GM20431 (cell line): Measurements from ENCODE around the gene RFX3.
"Not testable (repeated sequence)": the region's sequence is repeated elsewhere in the genome, so short reads cannot be mapped to it uniquely, and the experiment has no call there.

ENCODE experiments used
- in situ Hi-C: fragments of 300-500 bp; cut with MseI, MboI; formaldehyde crosslinking; loops from one replicate; pipeline ENCODE4 v1.15.0; 2020; ENCODE audit warnings: low sequenced_read_pairs; ENCODE audit not compliant: unreplicated experiment

RFX3 gene

DNA sequence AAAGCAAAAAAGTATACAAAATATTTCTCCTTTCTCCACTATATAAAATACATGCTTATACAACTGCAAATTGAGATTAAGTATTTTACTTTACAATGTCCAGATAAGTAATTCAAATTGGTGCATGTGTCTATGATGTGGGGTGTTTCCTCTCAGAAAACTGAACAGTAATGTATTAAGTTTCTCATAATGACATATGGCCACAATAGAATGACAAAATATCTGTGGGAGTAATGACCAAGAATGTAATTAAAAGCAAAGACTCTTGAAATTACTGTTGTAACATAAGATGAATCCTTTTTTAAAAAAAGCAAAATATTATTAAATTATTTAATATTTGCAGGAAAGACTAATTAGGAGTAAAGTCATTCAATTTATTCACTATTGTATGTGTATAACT lies 155.1 kb downstream of the RFX3 start:
- in situ Hi-C loops, result no loop called here

GRCh38 chr9:3367185-3367584 lies 158.6 kb downstream of the RFX3 start:
- in situ Hi-C loops, result no loop called here

DNA sequence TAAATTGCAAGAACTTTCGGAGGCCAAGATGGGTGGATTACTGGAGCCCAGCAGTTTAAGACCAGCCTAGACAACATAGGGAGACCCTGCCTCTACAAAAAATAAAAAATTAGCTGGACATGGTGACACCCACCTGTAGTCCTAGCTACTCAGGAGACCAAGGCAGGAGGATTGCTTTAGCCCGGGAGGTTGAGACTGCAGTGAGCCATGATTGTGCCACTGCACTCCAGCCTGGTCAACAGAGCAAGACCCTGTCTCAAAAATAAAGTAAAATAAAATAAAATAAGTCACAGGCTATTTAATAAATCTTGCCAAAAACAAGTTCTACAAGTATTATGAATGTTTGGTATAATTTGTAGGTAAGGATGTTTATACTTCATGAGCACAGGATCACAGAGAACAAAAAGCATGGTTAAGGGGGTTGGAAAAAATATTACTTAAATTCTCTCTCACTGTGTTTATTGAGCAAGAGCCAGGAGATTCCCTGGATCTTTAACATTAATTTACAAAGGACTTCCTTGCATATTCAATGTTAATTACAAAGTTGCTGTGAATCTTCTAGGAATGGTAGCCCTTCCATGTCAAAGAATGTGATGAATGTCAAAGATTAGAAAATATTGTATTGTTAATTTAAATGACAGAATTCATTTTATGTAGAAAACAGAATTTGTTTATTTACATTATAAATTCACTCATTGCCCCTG lies 164.0 kb downstream of the RFX3 start:
- in situ Hi-C loops, result no loop called here

GRCh38 chr9:3361116-3361515 lies 164.7 kb downstream of the RFX3 start:
- in situ Hi-C loops, result no loop called here

DNA sequence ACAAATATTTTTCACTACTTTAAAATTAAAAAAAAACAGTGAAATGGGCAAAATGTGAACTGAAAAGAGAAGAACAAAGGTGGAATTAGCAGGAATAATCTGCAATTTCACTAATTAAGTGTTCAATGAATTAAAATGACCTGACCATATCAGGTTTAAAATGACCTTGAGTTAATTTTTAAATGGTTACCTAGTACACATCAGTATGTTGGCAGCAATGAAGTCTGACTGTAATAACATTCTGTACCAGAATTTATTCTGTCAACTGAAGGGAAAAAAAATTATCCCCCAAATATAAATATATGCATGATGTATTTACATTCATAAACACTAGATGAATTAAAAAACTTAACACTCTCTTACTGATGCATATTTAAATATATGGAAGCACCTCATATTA lies 165.6 kb downstream of the RFX3 start:
- in situ Hi-C loops, result no loop called here

DNA sequence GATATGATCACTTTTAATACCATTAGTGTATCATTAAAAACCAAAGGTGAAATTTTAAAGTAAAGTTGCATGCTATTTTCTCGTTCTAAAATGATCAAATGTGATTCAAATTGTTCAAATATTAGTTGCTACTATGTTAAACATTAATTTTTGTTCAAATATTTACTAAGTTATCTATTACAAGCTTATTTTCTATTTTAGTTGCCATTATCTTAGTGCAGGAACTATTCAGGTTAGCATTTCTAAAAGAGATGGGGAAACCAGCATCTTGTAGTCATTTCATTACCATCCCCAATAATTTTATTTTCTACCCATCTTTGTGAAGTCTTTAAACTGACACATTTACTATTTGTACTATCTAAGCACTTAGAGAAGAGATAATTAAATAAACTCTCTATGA lies 166.0 kb downstream of the RFX3 start:
- in situ Hi-C loops, result no loop called here

GRCh38 chr9:3359048-3359692 lies 166.6 kb downstream of the RFX3 start:
- in situ Hi-C loops, result no loop called here

GRCh38 chr9:3348169-3348568 lies 177.6 kb downstream of the RFX3 start:
- in situ Hi-C loops, result no loop called here

DNA sequence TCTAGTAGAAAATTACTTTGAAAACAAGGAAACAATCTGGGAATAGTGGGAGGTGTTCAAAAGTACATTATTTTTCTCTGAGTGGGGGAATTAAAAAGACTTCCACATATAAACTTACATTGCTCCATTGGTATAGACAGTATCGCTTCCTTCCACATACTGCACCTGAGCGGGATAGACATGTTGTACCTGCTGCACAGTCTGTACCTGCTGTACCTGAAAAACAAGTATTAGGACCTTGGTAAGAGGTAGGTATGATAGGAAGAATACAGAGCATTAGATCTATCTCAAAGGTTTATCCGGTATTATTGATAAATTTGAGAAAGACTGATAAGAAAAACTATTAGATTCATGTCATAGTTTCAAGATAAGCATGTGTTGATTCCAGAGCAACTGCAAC lies 179.3 kb downstream of the RFX3 start:
- in situ Hi-C loops, result no loop called here

GRCh38 chr9:3343671-3344070 lies 182.1 kb downstream of the RFX3 start:
- in situ Hi-C loops, result no loop called here

DNA sequence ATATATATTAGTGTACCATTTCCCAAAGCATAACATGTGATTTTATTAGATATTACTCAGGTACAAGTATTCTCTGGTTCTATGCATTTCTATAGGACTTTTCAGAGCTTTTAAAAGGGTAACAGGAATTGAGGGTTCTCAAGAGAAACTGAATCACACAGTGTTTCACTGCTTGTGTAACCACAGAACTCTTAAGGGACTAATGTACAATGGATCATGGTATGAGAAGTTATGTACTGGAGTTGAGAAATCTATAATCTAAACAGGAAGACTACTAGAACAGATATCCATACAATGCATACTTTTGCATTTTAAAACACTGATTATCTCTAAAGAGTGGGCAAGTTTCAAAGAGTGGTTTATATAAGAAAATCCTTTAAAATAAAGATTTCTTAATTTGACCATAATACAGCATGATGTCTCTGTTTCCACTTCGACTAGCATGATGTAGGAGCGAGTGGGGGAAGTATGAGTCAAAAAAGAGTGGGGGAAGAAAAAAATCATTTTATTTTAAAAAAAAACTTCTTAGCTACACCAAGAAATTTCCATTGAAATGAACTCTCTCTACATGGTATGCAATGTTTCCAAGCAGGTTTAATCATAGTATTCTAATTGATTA lies 183.5 kb downstream of the RFX3 start:
- in situ Hi-C loops, result no loop called here

DNA sequence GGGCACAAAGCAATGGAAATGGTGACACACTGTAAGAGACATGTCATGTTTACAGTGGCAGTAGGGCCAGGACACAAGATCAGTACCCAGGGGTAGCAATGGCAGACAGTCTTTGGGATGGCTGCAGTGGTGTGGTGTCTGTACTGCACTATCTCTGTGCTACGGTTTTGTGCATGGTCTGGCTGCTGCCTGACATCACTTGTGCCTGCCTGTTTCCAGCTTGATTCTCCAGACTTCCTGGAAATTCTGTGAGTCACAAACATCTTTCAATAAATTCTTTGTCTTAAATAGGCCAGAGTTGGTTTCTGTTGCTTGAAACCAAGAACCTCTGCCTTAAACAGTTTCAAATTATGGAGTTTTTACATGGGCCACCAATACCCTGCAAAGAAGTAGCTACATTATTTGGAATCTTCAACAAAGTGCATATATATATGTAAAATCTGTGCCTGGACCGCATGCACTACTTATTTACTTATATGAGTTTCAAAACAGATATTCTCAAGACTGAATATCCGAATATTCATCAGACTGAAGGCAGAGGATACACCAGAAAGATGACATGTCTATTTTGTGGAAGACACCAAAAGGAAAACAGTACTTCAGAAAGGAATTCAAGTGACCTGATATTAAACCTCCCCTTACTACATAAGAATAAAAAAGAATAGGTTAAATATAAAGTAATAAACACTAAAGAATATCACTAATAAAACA lies 188.1 kb downstream of the RFX3 start:
- in situ Hi-C loops, result no loop called here

- in situ Hi-C loops, result no loop called here
Measured at GRCh38 chr9:3336951-3337350, 188.8 kb downstream of the RFX3 start.

- in situ Hi-C loops, result no loop called here
Measured at GRCh38 chr9:3332802-3333201, 193.0 kb downstream of the RFX3 start.

- in situ Hi-C loops, result no loop called here
Measured at GRCh38 chr9:3331801-3332200, 194.0 kb downstream of the RFX3 start.

DNA sequence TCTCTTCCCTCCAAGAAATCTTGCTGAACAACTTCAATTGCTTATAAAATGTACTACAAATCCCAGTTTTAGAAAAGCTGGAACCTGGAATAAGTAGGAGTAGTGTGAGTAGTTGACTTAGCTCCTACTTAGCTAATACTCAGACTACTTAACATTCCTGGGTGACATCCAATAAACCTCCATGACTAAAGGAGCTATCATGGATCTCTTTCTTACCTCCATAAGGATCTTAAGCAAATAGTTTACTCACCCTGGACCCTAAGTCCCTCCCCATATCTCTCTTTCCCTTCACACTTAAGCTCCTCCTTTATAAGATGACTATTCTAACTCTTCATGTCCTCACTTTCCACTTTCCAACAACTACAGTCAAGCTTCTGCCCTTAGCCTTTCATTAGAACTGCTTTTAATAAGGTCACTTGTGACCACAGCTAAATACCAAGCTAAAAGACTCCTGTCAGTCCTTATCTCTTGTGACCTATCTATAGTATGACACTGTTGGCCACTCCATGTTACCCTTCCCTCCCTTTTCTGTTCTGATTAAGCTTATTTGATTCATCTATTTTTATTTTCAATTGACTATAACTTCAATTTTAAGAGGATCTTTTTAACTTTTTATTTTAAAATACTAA lies 194.9 kb downstream of the RFX3 start:
- in situ Hi-C loops, result no loop called here

DNA sequence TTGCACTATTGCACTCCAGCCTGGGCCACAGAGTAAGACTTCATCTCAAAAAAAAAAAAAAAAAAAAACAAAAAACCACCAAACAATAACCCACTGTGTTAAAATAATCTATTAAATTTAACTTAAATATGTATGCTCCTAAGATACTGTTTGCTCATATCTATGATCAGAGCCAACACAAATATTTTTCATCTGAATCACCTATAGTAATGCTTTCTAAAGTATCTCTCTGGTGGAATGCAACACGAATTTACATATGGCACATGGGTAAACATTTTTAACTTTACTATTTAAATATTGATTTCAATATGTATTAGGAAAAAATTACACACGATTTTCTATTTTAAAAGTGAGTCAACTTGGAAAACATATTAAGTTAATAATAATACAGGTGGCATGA lies 196.4 kb downstream of the RFX3 start:
- in situ Hi-C loops, result no loop called here

- in situ Hi-C loops, result no loop called here
Measured at GRCh38 chr9:3323714-3324113, 202.1 kb downstream of the RFX3 start.

GRCh38 chr9:3321186-3321585 lies 204.6 kb downstream of the RFX3 start:
- in situ Hi-C loops, result no loop called here

GRCh38 chr9:3312595-3312994 lies 213.2 kb downstream of the RFX3 start:
- in situ Hi-C loops, result not testable (repeated sequence)

DNA sequence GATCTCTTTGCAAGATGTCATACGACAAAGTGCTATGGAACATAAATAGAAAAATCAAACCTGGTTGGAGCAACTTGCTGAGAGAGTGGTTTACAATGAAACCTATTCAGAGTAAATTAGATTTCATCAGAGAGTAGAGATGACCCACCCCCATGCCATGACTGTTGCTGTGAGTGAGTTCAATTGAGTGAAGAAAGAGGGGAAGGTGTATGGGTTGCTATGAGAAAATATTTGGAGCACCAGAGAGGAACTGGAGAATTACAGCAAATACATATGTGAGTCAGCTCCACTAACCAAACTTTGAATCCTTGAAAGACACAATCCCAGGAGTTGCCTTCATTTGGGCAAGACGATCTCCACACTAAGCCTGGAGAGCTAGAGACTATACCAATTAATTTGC lies 217.2 kb downstream of the RFX3 start:
- in situ Hi-C loops, result no loop called here
